Right lung (tissue), 5 donors: ENCODE results near the gene HIPK3. TPM values are rescaled to one million over a fixed set of nuclear protein-coding genes. Genes with fewer than 3 reads are reported as not detected.
A peak's percentile ranks its signal among the peaks of the same experiment; 100 is the strongest.
"Not testable (repeated sequence)": the region's sequence is repeated elsewhere in the genome, so short reads cannot be mapped to it uniquely, and the experiment has no call there.

Source experiments
- DNase-seq, 2 donors: peaks; one replicate each; pipeline ENCODE4 v3.0.0-alpha.2; 2013
- polyA plus RNA-seq, 5 donors: library from polyadenylated mRNA; unstranded; fragments of 120-200 nt; gene quantifications; one replicate each; pipeline versions ENCODE4 v1.2.1 to v1.2.3, GENCODE V29; 2013; ENCODE audit warnings: inconsistent platforms in 1 of 5, low replicate concordance in 1 of 5; ENCODE audit not compliant: insufficient read length in 5 of 5, insufficient read depth in 1 of 5

The HIPK3 gene
- polyA plus RNA-seq, 5 donors: 35.8 to 49.7 (median 49.2) TPM

DNA sequence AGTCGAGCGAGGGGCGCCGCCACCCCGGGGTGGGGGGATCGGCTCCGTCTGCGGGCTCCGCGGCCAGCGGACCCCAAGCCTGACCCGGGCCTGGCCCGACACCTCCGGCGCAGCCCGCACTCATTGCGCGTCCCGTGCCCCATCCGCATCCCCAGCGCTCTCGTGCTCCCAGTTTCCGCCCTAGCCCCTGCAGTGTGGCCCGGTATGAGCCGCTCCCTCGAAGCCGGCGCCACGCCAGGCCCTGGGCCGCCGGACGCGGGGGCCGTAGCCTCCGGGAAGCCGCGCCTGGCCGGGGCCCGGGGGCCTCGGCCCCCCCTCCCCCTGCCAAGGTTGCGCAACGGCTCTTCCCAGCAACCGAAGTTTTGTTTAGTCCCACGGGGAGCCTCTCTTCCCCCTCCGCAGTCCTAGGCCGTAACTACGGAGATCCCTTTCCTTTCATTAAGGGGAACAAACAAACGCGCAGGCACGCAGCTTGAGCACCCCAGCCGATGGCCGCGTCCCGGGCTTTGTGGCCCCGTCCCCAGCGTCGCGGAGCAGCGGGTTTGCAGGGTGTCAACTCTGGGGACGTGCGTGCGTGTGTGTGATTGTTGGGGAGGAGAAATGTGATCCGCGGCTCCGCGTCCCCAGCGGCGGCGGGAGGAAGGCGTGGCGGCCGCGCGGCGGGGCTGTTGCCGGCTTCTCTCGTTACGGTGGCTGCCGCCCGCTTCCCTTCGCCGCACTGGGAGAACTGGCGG lies 883 bp downstream of the HIPK3 start:
- DNase-seq: peak; percentile 93

DNA sequence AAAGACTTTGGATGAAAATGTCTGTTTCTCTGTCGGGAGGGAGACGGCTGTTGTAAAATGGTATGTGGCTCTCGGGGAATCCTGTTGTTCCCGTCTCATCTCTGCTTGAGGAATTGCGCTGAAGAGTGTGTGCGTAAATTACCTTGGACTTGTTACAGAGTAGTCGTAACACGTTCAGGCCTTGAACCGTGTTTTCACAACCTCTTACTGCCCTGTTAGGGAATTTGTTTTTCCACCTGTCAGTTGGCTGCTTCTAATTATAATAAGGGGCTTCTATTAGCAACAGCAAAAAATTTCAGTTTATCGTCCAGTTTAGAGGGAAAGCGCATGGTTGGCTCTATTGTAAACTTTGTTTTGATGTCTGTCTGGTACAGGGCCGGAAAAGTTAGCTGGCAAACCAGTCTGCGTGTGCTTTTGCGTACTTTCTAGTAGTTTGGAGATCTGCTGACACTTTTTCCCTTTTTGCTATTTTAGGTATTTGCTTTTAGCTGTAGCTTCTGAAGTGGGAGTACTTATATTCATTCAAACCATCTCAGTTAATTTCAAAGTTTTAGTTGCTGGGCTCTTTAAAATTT lies 1.5 kb downstream of the HIPK3 start:
- DNase-seq: peak in 1 of 2 donors; percentile 72

DNA sequence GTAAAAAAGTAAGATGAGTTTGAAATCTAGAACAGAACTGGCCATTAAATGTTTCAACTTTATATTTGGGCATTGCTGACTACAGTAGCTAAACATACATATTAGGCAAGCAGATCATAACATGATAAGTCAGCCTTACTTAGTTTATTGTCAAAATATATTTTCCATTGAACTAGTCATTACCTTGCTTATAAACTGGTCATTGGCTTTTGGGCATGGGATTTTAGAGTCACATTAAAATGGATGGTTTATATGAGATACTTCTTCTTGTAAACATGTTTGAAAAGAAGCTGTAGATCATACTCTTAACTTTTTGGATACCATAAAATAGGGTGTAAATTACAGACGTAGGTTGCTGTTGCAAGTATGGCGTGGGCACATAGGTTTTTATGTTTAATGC lies 2.7 kb downstream of the HIPK3 start:
- no peak for DNase-seq

DNA sequence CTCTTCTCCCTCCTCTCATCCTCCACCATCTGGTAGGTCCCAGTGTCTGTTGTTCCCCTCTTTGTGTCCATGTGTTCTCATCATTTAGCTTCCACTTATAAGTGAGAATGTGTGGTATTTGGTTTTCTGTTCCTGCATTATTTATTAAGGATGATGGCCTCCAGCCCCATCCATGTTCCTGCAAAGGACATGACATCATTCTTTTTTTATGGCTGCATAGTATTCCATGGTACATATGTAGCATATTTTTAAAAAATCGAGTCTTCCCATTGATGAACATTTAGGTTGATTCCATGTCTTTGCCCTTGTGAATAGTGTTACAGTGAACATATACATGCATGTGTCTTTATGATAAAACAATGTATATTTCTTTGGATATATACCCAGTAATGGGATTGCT lies 4.2 kb downstream of the HIPK3 start:
- not testable (repeated sequence) for DNase-seq

DNA sequence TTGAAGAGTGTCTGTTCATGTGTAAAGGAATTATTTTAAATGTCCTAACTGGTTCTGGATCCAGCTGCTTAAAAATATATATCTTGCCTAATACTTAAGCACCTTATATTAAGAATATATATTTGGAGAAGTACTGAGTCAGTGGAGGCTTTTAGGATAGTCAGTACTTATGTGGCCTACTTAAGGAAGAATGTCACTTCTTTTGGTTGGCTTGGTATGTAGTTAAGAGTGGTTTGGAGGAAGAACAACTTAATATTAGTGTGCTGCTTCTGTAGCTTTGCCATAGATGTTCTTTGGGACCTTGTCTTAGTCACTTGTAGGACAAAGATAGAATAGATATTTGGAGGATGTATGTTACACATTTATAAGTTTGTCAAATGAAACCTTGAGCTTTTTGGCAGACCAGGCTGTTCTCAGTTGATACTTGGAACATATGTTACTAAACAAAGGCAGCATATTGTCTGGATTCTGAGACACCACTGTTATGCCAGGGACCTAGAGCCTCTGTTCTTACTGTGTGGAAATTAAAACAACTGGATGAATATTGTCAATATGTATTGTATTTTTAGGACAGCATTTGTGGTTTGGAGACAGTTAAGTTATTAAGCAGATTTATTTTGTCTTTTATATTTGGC lies 4.9 kb downstream of the HIPK3 start:
- DNase-seq: peak in 1 of 2 donors; percentile 31

DNA sequence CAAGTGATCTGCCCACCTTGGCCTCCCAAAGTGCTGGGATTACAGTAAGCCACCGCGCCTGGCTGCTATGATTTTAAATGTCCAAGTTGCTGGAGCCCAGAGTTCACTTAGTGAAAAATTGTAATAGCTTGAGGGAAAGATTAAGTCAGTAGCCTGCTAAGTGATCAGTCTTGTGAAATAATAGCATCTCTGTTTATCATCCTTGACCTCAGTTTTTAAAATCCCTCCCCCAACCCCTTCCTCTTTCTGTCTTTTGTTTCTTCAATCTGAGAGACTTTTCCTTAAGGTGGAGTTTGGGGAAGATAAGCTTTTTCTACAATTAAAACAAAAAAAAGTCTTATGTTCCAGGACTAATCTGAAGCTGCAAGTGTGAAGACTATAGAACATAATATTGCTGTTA lies 6.4 kb downstream of the HIPK3 start:
- DNase-seq: no peak

DNA sequence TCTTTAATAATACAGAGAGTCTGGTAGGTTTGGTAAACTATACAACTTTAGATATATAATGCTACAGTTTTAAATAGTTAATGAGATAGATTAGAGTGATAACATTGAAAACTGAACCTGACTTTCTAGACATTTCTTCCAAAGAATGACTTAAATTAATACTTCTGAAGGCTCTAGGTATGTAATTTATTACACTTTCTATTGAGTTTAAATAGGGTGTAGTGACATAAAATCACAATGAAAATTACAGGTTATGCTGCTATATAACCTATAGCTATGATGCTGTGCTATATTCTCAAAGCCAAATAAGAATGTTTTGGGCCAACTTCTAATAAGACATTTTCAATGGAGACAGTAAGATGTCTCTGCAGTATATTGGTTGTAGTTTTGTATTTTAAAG lies 7.7 kb downstream of the HIPK3 start:
- DNase-seq: no peak

DNA sequence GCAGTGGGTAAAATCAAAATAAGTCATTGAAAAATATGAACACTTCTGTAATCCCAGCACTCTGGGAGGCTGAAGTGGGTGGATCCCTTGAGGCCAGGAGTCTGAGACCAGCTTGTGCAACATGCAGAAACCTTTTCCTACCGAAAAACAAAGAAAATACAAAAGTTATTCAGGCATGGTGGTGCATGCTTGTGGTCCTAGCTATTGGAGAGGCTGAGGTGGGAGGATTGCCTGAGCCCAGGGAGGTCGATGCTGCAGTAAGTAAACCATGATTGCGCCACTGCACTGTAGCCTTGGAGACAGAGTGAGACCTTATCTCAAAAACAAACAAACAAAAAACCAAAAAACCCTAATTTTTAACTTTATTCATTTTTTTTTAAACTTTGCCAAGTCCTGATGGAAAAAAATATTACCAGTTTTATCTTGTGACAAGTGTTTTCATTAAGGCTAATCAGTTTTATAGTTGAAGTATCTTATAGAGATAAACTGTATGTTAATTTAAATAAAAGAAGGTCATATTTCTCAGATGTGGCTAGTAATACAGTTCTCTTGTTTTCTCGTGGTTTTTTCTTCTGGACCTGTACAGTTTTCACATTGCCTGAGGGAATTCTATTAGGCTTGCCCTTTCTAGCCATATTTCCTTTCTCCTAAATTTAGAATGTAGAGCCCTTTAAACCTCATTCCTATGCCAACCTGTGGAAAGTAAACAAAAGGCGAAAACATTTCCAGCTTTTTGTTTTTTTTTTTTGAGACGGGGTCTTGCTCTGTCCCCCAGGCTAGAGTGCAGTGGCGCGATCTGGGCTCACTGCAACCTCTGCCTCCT lies 9.4 kb downstream of the HIPK3 start:
- no peak for DNase-seq

DNA sequence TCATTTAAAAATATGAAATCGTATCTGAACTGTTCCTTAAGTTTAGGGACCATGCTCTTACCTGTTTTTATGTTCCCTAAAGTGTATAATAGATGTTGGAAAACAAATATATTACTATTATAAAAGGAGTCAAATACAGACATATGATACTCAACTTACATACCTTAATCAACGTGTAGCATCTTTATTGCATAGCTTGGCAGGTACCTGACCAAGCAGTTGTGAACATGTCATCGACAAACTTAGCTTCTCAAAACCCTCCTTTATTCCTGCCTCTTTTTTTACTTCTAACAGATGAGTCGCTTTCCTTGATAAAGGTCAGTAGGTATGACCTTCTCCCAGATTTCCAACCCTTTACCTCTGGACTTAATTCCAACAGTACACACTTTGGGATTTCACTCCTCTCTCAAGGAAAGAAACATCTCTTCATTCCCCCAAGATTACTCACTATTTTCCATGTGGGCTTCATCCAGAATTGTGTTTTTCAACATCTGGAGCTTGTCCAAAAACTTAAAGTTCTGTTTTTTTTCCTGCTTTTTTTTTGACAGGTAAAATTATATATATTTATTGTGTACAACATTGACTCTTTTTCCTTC lies 11.9 kb downstream of the HIPK3 start:
- DNase-seq: no peak

DNA sequence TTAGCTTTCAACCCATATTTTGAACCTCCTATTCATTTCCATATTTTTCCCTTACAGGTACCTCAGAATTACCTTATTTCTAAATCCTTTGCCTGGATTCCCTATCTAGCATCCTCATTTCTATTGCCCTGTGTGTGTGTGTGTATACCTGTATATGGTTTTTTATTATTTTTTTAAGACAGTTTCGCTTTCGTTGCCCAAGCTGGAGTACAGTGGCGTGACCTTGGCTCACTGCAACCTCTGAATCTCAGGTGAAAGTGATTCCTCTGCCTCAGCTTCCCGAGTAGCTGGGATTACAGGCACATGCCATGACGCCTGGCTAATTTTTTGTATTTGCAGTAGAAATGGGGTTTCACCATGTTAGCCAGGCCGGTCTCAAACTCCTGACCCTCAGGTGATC lies 12.6 kb downstream of the HIPK3 start:
- no peak for DNase-seq

DNA sequence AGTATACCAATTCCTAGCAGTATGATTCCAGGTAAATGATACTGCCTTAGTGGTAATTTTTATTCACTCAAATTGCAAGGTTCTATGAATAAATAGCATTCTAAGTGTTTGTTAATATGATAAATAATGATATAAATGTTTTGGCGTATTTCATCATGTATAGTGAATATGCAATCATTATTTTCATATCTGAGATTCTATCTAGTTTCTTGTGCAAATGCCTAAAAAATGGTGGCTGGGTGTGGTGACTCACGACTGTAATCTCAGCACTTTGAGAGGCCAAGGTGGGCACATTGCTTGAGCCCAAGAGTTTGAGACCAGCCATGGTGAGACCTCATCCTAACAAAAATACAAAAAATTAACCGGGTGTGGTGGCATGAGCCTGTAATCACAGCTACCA lies 13.9 kb downstream of the HIPK3 start:
- no peak for DNase-seq

DNA sequence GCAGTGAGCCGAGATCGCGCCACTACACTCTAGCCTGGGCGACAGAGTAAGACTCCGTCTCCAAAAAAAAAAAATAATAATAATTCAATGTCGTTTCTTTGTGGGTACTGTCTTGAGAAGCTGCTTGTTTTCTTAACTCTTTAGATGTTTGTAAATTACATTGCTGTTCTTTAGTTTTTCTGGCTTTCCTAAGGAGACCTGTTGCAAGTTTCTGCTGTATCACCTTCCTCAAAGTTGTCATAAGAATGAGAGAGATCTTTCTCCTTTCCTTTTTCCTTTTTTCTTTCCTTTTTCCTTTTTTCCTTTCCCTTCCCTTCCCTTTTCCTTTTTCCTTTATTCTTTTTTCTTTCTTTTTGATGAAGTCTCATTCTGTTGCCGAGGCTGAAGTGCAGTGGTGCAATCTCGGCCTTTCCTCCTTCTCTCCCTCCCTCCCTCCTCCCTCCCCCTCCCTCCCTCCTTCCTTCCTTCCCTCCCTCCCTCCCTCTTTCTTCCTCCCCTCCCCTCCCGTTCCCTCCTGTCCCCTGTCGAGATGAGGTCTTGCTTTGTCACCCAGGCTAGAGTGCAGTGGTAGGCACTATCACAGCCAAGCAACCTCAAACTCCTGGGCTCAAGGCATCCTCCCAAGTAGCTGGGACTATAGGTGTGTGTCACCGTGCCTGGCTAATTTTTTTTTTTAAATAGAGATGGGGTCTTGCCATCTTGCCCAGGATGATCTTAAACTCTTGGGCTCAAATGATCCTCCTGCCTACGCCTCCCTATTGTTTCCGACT lies 15.3 kb downstream of the HIPK3 start:
- DNase-seq: no peak

DNA sequence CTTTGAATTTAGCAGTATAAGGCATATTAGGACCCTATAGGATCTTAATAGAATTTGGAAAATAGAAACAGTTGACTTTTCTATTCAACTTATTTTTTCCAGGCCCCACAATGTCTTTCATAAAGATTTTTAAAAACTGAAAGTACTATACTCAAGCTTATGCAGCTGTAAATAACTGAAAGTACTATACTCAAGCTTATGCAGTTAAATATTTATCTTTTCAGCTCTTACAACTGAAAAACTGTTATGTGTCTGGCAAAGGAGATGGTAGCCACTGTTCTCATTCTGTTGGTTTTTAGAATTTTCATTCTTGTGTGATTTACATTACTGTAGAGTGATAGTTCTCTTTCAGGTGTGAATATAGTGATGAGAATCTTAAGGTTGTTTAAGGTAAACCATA lies 16.5 kb downstream of the HIPK3 start:
- no peak for DNase-seq

DNA sequence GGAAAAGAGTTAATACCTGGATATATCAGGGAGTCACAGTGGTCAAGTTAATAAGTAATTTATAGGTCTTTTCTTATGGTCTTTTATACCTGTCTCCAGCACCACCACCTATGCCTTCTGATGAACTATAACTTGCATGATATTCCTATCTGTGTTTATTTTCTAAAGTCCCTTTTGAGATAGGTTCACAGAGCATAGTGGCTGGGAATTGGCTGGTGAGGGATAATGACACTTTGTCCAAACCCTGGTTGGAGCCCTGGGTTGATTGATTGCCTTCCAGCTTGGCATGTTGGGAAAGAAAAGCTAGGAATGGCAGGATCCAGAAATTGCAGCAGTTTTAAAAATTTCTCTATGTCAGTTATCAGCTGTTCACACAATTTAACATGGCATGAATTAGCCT lies 23.2 kb downstream of the HIPK3 start:
- no peak for DNase-seq

DNA sequence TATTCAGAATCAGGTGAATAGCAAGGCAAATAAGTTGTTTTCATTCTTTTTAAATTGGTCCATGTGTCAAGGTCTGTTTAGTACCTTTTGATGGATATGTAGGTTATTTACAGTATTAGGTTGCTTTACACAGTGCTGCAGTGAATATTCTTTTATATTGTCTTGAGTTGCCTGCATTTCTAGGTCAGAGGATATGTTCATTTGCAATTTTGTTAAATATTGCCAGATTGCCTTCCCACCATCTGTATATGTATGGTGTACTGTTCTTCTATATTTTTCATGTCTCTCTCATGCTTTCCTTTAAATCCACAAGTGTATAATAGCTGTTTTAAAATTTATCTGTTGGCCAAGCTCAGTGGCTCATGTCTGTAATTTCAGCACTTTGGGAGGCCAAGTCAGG lies 24.6 kb downstream of the HIPK3 start:
- DNase-seq: no peak

DNA sequence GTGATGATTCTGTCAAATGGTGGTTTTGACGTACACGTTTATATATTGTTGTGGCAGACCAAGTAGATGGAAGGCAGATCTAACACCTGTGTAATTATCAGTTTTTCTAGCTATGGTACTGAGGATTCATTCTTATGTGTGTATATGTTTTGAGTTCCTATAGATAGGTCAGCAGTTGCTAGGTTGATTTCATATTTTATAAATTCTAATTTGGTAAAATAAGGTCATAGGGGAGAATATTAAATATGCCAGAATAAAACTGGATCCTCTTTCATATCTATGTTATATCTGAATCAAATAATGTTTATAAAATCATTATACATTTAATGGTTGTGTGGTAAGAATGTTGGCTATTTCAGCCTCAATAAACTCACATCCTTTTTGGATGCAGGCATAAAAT lies 27.6 kb downstream of the HIPK3 start:
- DNase-seq: no peak

DNA sequence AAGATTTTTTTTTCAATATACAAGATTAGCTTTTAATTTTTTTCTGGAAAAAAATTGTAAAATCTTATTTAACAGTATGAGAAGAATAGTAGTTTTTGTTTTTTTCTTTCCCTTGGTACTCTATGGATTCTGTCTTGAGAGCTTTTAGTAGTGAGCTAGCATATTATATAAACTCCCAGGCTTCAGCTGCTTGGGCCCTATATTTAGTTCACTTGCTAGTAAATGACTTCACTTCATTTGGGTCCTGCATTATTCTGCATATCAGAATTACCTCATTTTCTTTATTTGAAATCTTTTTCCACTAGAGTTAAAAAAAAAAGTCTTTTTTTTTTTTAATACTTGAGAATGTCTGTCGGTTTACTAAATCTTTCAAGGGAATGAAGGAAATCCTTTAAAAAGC lies 33.1 kb downstream of the HIPK3 start:
- no peak for DNase-seq

DNA sequence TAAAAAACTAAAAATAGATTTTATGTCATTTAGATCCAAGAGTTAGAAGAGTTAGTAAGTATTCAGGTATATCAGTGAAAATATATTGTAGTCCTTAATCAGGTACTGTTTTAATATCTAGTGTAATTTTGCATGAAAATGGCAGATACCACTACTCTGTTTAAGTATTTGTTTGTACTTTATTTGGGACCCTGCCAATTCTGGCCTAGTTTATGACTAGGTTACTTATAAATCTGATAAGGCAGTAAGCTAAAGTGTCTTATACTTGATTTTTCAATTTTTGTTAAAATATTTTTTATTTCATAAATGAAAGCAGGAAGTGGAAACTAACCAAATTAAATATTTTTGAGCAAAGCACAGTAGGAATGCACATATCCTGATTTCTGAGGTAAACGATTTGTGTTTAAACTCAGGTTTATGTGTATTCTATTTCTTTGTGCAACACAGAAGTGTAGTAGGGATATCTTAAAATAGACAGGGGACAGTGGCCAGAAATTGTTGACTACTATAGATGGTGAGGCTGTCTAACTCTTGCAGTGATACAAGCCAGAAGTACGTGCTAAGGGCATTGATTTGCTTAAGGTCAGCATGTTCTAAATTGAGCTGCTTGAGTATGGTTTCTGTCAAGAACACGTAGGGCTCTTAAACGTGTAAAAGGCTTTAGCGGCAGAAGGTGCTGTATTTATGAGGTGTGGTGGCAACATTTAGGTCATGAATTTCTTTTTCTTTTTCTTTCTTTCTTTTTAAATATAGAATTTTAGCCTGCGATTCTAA lies 34.0 kb downstream of the HIPK3 start:
- DNase-seq: peak; percentile 56 to 59

DNA sequence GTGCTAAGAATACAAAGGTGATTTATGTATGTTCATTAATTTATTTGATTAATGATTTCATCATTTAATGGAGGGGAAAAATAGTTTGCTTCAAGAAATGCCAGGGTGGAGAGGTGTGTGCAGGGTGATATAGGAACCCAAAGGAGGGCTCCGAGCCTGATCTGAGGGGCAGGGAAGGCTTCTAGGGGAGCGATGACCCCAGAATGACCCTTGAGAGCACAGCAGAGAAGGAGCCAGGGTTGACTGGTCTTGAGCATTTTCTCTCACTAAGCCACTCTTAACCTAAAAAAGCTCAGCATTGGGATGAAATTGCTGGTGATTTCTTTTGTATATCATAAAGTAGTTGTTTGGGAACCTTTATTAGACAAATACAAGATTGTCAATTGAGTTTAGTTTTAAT lies 35.1 kb downstream of the HIPK3 start:
- DNase-seq: no peak

DNA sequence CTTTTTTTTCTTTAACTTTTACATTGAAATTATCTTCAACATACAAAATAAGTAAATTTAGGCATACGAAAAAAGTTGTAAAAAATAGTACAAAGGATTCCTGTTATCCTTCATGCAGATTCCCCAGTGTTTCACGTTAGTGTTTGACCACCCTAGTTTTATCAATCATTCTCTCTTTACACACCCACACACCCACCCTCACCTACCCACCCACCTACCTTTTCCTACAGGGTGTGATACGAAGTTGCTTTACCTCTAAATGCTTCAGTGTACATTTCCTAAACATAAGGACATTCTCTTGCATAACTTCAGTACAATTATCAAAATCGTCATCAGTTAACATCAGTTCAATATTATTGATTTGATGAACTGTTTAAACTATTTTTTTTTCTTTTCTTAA lies 37.0 kb downstream of the HIPK3 start:
- DNase-seq: no peak

DNA sequence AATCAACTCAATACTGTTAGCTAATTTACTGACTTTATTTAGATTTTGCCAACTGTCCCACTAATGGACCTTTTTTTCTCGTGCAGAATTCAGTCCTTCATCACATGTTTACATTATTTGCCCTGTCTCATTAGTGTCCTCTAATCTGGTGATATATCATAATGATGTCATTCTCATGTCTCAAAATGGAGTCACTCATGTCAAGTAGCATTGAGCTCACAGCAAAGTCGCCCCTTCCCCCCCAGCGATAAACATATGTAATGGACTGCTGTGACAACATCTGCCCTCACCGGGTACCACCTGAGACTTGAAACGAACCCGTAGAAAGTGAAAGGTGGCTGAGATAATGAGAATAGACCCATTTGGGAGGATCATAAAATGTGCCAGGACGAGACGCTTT lies 37.6 kb downstream of the HIPK3 start:
- no peak for DNase-seq
